Left colon (tissue), 2 donors: ENCODE results near the gene GPR158. TPM values are rescaled to one million over a fixed set of nuclear protein-coding genes. Genes with fewer than 3 reads are reported as not detected.
"Not testable (repeated sequence)": the region's sequence is repeated elsewhere in the genome, so short reads cannot be mapped to it uniquely, and the experiment has no call there.

ENCODE experiments used
- ATAC-seq: fragments of 200-7000 bp; cut with Tn5 transposase; one replicate; pipeline ENCODE4 v1.9.1; 2020; ENCODE audit warnings: mild to moderate bottlenecking, moderate library complexity
- DNase-seq, 2 donors: peaks; one replicate each; pipeline ENCODE4 v3.0.0-alpha.2; 2020
- intact Hi-C, 2 donors: fragments of 100-400 bp; cut with DNase I in 1 of 2; cut with micrococcal nuclease in 1 of 2; formaldehyde crosslinking; loops; one replicate each; pipeline versions ENCODE4 v1.11.2 to v1.14.0; 2022; cut with DNase I, micrococcal nuclease
- long read RNA-seq: library from polyadenylated mRNA; unstranded; transcript quantifications from one replicate; pipeline ENCODE4 v2.0.0, GENCODE V29; 2021
- total RNA-seq, 2 donors: library from RNA; stranded (reverse); fragmentation: NEBNext Ultra II Directional; extraction: Animal tissue kit (Norgen Biotek cat#: 25700); gene quantifications; one replicate each; pipeline ENCODE4 v1.2.1, GENCODE V29; 2021
- donor health status: DM: no; HTN: no; CAD: no.
- donor health status: DM: yes; HTN: yes; CAD: no.

GPR158 gene, protein sequence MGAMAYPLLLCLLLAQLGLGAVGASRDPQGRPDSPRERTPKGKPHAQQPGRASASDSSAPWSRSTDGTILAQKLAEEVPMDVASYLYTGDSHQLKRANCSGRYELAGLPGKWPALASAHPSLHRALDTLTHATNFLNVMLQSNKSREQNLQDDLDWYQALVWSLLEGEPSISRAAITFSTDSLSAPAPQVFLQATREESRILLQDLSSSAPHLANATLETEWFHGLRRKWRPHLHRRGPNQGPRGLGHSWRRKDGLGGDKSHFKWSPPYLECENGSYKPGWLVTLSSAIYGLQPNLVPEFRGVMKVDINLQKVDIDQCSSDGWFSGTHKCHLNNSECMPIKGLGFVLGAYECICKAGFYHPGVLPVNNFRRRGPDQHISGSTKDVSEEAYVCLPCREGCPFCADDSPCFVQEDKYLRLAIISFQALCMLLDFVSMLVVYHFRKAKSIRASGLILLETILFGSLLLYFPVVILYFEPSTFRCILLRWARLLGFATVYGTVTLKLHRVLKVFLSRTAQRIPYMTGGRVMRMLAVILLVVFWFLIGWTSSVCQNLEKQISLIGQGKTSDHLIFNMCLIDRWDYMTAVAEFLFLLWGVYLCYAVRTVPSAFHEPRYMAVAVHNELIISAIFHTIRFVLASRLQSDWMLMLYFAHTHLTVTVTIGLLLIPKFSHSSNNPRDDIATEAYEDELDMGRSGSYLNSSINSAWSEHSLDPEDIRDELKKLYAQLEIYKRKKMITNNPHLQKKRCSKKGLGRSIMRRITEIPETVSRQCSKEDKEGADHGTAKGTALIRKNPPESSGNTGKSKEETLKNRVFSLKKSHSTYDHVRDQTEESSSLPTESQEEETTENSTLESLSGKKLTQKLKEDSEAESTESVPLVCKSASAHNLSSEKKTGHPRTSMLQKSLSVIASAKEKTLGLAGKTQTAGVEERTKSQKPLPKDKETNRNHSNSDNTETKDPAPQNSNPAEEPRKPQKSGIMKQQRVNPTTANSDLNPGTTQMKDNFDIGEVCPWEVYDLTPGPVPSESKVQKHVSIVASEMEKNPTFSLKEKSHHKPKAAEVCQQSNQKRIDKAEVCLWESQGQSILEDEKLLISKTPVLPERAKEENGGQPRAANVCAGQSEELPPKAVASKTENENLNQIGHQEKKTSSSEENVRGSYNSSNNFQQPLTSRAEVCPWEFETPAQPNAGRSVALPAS (N-terminal part only)
- under 1 TPM; 0.15 to 0.42 TPM for total RNA-seq
- long read RNA-seq, result 0 reads

DNA sequence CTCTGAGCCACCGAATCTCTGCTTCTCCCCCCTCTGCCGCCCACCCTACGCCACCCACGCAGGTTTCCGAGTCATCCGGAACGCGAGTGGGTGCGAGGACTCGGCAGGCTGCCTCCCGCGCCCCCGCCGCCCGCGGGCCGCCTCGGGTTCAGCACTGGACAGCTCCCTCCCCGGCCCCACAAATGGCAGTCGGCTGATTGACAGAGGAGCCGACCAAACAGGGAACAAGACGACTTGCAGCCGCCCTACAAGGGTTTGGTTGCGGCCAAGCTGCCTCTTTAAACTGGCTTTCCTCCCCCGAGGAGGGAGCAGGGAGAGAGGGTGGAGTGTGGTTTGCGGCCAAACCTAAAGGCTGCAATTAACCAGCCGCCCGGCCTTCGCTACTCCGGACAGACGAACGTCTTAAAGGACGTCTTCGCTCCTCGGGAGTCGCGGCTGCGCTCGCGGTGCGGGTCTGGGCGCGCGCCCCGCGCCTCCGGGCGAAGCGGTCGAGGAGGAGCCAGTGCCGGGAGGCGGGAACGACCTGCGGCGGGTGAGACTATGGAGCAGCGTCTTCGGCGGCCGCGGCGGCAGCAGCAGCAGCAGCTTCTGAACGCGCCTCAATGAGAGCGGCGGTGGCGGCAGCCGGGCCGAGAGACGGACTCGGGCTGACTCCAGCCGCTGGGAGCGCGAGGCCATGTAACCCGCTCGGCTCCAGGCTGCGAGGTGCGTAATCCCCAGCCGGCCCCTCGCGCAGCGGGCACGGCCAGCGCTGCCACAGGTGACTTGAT, at the start of gene GPR158:
Gene GPR158 (plus strand): TSS at position 541 of the 770 bp plus-strand sequence. CDS start 420 bp downstream, outside the sequence.
- intact Hi-C loops, result no loop called here
- peak; percentile 98 for ATAC-seq
- peak; percentile 87 to 93 for DNase-seq

DNA sequence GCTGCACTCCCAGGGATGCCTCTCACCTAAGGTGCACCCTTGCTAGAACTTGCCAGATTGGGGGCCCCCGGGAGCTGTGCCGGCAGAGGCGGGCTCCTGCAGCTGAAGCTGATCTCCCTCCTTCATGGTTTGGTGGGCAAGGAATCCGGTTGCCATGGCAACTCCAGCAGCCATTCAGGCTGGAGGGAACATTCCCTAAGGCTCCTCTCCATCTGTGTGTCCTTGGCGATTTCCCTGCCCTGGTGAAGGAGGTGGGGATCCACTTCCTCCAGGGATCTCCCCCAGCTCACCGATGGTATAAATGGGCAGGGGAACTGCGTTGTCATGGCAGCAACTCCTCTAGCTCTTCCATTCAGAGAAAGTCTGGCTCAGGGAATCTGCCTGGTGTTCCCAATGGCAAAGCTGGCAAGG, 49.6 kb upstream of the GPR158 start:
- intact Hi-C loops, result no loop called here
- DNase-seq (no peak), ATAC-seq (no peak)

DNA sequence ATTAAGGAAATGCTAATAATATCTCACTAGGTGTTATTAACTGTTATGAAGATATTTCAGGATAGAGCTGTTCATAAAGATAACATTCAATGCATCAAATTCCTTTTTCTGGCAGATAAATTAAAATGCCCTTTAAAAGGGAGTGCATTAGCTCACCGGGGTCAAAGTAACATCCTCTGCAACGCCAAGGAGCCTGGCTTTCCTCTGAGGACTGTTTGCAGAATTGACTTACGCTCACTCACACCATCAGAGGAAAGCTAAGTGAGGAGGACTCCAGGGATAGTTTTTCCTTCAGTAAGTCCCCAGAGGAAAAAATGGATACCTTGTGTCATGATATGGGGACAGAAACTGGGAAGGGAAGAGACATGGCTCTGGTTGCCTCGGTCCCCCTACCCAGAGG, 45.2 kb upstream of the GPR158 start:
- intact Hi-C loops, result no loop called here
- DNase-seq (no peak), ATAC-seq (no peak)

DNA sequence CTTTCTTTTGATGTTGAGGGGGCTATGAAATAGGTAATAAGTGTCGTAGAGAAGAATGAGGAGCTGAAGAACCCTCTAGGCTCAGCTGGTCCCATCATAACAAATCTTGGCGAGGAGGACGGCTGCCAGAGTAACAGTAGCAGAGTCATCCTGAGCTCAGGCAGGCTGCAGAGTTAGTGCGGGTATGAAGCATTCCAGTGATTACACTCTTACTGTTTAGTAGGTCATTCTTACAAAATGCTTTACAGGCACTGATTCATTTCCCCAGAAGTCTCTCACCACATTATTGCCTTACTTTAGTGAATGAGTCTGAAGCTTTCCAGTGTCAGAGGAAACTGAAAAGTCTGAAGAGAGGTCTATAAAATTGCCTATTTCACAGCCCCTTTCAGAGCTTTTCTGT, 43.9 kb upstream of the GPR158 start:
- DNase-seq, result no peak
- intact Hi-C loops, result no loop called here
- ATAC-seq, result no peak

DNA sequence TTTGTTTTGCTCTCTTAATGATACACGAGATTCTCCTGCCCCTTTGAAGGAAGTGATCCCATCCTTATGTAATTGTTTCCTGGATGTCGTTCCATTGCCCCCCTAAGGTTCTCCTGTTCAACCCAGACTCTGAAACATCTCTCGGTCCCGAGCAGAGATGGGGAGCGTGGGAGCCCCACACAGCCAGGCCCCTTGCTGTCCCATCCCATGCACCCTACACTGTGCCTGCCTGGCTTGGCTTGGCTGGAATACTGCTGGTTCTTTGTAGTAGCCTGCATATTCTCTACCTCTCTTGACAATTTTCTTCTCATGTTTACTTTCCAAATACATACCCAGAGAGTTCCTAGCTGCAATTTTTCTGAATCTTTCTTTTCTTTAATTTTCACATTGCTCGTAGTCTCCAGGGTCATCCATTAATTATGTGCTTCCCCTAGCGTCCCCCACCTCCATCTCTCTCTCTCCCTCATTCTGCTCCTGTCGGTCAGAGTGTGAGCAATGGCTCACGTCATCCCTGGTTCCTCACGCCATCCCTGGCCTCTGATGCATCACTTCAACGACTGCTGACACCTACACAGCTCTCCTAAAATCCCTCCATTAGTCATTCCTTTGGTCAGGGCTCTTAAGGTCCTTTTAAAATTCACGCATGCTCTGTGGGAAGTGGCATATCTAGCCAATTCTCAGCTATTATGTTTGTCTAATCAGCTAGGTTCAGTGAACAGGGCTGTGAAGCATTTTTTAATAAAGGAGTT, 32.5 kb upstream of the GPR158 start:
- intact Hi-C loops, result no loop called here
- no peak for ATAC-seq

DNA sequence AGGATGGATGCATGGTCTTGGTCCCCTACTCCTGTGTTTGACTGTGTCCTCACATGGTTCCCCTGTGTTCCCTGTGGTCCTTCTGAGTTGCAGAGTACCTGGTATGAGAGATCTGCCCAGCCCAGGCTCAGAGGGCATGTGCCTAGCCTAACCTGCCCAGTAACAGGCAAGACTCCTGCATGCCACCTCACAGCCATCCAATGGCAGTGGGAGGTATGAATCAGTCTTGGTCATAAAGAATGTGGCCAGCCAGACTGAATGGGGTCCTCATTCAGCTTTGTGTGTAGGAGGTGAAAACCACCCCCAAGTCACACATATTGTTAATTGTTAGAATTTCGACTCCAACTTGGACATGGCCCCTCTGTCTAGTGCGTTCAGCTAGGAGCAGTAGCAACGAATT, 17.2 kb upstream of the GPR158 start:
- DNase-seq (no peak), ATAC-seq (no peak)
- intact Hi-C loops, result no loop called here

More for the DNA sequence above, 32.5 kb upstream of the GPR158 start:
- DNase-seq, result no peak

DNA sequence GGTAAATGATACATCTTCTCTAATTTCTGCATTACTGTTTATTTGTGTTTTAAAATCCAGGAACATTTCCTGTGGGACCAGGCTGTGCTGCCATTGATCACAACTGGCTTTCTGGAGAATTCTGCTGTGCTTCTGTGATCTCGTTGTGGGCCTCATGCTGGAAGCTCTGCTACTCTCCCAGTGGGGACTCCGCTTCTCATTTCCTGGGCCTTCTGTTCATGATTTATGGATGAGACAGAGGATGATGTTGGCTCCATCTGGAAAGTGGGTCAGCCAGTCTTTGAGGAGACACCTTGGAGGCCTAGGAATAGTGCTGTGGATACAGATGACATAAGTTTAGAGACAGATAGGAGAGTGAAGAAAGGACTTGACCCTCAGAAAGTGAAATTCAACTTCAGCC, 15.2 kb upstream of the GPR158 start:
- intact Hi-C loops, result no loop called here
- DNase-seq (no peak), ATAC-seq (no peak)

DNA sequence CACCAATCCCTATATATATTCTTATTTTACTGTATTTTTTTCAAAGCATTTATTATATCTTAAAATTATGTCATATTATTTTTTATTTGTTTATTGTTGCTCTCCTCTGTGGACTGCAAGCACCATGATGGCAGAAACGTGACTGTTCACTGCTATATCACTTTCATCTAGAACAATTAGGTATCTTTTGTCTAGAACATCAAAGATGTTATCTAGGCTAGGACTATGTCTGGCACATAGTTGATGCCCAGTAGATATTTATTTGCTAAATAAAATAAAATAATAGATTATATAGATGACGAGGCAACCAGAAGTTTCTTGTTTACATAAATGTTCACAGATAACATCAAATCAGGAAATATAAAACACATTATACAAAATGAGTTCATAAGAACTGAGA, 12.4 kb upstream of the GPR158 start:
- intact Hi-C loops, result no loop called here
- no peak for ATAC-seq
- DNase-seq, result no peak

DNA sequence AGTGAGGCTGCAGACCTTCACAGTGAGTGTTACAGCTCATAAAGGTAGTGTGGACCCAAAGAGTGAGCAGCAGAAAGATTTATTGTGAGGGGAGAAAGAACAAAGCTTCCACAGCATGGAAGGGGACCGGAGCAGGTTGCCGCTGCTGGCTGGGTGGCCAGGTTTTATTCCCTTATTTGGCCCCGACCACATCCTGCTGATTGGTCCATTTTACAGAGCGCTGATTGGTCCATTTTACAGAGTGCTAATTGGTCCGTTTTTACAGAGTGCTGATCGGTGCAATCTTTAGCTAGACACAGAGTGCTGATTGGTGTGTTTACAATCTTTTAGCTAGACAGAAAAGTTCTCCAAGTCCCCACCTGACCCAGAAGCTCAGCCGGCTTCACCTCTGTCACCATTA, 11.3 kb upstream of the GPR158 start:
- ATAC-seq, intact Hi-C loops, DNase-seq: not testable (repeated sequence)

DNA sequence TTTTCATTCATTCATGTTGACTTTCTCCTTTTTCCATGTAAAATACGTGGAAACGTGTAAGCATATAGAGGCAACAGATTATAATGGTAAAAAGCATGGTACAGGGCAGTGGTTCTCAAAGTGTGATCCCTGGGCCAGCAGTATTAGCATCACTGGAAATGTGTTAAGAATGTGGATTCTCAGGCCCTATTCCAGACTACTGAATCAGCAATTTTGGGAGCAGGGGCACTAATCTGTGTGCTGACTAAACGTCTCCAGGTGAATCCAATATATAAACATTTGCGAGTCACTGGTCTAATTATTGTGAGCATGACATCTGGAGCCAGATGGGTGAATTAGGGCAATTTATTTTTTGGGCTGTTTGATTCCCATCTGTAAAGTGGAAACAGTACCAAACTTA, 5.1 kb upstream of the GPR158 start:
- intact Hi-C loops, result no loop called here
- no peak for DNase-seq
- no peak for ATAC-seq

DNA sequence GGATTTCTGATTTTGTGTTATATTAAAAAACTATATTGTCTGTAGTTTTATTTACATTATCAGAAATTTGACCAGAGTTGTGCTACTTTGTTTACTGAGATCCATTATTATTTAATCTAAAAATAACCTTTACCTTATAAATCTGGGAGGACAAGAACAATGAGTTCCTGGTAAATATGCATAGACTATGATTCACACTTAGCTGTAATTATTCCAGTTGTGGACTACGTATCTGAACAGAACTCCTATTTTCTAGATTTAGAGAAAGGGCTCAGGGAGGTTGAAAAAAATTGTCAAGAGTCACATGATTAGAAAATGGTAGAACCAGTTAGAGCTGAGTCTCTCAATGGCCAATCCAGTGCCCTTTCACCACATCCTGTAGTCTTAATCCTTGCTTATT, 4.2 kb upstream of the GPR158 start:
- intact Hi-C loops, result no loop called here
- ATAC-seq (no peak), DNase-seq (no peak)

DNA sequence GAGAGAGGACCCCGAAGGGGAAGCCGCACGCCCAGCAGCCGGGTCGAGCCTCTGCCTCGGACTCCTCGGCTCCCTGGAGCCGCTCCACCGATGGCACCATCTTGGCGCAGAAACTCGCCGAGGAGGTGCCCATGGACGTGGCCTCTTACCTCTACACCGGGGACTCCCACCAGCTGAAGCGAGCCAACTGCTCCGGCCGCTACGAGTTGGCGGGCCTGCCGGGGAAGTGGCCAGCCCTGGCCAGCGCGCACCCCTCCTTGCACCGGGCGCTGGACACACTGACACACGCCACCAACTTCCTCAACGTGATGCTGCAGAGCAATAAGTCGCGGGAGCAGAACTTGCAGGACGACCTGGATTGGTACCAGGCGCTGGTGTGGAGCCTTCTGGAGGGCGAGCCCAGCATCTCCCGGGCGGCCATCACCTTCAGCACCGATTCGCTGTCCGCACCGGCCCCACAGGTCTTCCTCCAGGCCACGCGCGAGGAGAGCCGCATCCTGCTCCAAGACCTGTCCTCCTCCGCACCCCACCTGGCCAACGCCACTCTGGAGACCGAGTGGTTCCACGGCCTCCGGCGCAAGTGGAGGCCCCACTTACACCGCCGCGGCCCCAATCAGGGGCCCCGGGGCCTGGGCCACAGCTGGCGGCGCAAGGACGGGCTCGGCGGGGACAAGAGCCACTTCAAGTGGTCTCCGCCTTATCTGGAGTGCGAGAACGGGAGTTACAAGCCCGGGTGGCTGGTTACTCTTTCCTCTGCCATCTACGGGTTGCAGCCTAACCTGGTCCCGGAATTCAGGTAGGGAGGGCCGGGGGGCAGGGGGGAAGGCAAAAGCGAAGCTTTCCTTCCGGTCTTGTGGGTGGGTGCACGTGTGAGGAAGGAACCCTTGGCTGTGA, 973 bp downstream of the GPR158 start:
- intact Hi-C loops, result no loop called here

DNA sequence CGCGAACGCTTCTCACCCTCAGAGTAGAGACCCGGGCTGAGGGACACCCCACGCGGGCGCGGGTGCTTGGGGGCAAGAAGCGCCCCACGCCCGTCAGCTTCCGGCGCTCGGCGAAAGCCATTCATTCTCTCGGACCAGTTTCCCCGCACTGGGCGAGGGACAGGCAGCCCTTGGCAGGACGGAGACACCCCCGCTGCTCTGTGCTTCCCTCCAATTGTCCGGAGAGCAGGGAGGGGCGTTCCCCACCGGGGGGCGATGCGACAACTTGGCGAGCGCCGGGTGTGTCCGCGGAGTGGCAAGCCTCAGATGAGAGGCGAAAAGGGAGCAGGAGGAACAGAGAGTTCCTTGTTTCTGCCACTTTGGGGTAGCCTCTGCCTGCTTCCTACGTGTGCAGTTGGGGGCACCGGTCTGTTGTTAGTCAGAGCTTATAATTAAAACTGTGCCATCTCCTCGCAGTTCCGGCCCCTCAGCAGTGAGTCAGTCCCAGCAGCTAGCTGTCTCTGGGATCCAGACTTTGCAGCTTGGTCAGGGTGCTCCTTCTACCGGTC, 1.7 kb downstream of the GPR158 start:
- DNase-seq (no peak), ATAC-seq (no peak)
- intact Hi-C loops, result no loop called here

More for the DNA sequence above, 973 bp downstream of the GPR158 start:
- DNase-seq, result peak in 1 of 2 donors; percentile 22
- peak; percentile 31 for ATAC-seq

DNA sequence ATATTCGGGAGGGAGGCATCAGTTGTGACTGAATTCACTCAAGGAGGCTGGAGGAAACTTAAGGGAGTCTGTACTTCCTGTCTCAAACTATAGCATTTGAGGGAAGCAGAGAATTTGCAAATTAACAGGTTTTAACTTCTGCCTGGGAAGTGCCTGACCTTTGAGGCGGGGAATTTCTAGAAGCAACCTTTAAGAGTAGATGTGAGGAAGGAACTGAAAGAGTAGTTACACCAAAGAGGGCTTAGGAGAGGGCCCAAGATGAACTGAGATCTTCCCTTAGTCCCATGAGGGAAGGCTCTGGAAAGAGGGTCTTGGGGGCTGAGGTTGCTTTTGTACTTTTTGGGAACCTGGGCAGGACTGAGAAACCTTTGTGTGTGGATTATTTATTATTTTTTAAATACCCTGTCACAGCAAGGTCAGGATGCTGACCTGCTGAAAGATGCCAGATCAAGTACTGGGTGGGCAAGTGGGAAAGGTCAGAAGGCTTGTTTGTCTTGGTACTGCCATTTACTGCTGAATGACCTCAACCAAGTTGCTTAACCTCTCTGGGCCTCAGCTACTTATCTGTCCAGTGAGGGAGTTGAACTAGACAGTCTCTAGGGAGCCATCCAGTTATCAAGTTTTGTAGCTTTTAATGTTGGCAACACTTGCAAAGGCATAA, 2.4 kb downstream of the GPR158 start:
- ATAC-seq (no peak), DNase-seq (no peak)
- intact Hi-C loops, result no loop called here

DNA sequence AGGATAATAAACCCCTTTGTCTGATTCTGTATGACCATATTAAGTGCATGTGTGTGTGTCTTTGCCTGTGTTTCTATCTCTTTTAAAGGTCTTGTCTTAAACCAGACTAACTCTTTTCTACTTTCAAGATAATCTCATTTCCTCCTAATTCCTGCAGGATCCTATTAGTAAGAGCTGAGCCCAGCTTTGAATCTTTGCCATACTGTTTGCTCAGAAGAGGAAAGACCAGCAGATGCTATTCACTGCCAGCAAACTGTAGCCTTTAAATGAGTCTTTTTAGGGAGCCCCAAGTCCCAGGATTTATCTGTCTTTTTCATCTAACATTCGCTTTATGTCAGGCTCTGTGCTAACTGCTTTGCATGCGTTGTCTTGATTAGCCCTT, 2.9 kb downstream of the GPR158 start:
- no peak for ATAC-seq
- no peak for DNase-seq
- intact Hi-C loops, result no loop called here

DNA sequence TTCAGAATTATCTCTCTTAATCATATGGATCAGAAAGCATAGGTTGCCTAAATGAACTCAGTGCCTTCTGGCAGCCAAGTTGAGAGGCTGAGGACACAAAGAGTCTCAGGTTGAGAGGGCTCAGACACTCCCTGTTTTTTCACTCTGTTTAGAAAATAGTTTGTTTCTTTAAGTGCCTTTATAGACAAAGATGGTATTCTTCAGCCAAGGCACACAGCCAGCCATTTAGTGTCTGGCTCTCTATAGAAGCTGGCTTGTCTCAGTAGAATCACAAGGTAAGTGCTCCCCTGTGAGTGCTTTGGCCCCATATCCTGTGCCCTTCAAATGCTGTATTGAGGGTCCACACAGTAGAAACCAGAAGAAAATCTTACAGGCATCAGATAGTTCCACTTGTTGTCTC, 3.6 kb downstream of the GPR158 start:
- DNase-seq (no peak), ATAC-seq (no peak)
- intact Hi-C loops, result no loop called here
